NCI-H187 treated with DMSO at 0.1 percent for 48 hours (cell line): ENCODE measurements around the gene LLGL1.

Source experiments
- DNase-seq: peaks from one replicate; lab custom pipeline; 2025; lab: John Stamatoyannopoulos, UW

LLGL1 gene

GRCh38 chr17:18253187-18253884, 27.9 kb downstream of the LLGL1 start:
- no peak for DNase-seq

GRCh38 chr17:18253947-18254821, 28.7 kb downstream of the LLGL1 start:
- no peak for DNase-seq

GRCh38 chr17:18254888-18255649, 29.6 kb downstream of the LLGL1 start:
- no peak for DNase-seq

- no peak for DNase-seq
Measured at GRCh38 chr17:18256351-18256750, 30.9 kb downstream of the LLGL1 start.

- no peak for DNase-seq
Measured at GRCh38 chr17:18256776-18257175, 31.3 kb downstream of the LLGL1 start.

- no peak for DNase-seq
Measured at GRCh38 chr17:18257268-18257981, 32.0 kb downstream of the LLGL1 start.

GRCh38 chr17:18257982-18258355, 32.5 kb downstream of the LLGL1 start:
- DNase-seq: no peak

GRCh38 chr17:18258356-18259038, 33.1 kb downstream of the LLGL1 start, which contains the start of gene FLII:
FLII (minus strand) TSS chr17:18258738; CDS start chr17:18258690, 48 bp downstream.
- no peak for DNase-seq

- no peak for DNase-seq
Measured at GRCh38 chr17:18259621-18260331, 34.3 kb downstream of the LLGL1 start.

- DNase-seq: peak; percentile 45
Measured at GRCh38 chr17:18260332-18261145, 35.1 kb downstream of the LLGL1 start, which contains the start of gene MIEF2. MIEF2 (plus strand) TSS chr17:18260662; CDS start chr17:18262721, 2,059 bp downstream.

GRCh38 chr17:18261146-18261515, 35.7 kb downstream of the LLGL1 start:
- no peak for DNase-seq

GRCh38 chr17:18261659-18262058, 36.2 kb downstream of the LLGL1 start:
- no peak for DNase-seq

- no peak for DNase-seq
Measured at GRCh38 chr17:18262111-18262510, 36.7 kb downstream of the LLGL1 start.

- no peak for DNase-seq
Measured at GRCh38 chr17:18262641-18263040, 37.2 kb downstream of the LLGL1 start.

GRCh38 chr17:18263885-18264682, 38.6 kb downstream of the LLGL1 start:
- DNase-seq: no peak

GRCh38 chr17:18267366-18267765, 41.9 kb downstream of the LLGL1 start:
- DNase-seq: no peak

GRCh38 chr17:18267927-18268711, 42.7 kb downstream of the LLGL1 start:
- DNase-seq: no peak
